ENCODE data around the gene EAF2.
"Not testable (repeated sequence)": the region's sequence is repeated elsewhere in the genome, so short reads cannot be mapped to it uniquely, and the experiment has no call there.

EAF2 gene

DNA sequence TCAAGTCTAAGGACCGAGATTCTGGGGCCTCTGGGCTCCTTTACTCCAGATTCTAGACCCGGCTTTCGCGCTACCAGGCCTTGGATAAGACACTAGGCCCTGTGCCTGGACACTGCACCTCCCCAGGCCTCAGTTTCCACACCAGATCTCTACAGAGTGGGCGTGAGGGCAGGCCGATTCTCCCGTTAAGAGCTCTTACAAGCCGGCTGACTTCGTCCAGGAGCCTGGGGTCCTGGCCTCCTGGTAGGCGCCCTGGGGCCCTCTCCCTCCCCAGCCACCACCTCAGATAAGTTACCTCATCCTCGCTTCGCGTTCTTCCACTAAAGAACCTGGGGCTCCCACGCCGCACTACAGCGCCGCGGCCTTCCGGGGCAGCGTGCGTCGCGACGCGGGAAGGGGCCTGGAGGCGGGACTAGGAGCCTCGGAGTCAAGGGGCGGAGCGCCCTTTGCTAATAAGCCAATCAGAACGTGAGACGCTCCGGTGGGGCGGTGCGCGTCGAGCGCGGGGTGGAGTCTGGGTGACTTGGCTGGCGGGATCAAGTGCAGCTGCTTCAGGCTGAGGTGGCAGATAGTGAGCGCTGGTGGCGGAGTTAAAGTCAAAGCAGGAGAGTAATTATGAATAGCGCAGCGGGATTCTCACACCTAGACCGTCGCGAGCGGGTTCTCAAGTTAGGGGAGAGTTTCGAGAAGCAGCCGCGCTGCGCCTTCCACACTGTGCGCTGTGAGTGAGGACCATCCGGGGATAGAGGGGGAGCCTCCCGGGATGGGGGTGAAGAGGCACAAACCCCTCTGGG is at the start of gene EAF2, which contains the start of gene IQCB1:
Gene EAF2 (plus strand): TSS at position 539 of the 794 bp plus-strand sequence. CDS start 77 bp downstream, at position 616.
Gene IQCB1 (minus strand): TSS at position 390 of the 794 bp plus-strand sequence. CDS start 6,100 bp downstream, outside the sequence.
- peak; percentile 97 for FAIRE-seq

DNA sequence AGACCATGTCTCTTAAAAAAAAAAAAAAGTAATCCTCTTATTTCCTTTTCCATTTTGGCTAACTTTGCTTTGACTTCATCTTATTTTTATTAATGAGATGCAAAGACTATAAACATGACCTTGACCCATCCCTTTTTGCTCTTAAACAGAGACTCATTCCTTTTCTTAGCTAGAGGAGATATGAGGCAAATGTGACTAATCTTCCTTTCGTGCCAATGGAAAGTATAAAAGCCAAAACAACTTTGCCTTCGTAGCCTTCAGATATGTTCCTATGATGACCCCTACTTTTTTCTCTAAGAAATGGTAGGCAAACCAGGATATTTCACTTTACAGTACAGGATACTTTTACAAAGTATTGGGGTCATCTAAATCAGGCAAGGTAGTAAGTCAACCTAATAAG is 48.5 kb upstream of the EAF2 start:
- no peak for FAIRE-seq

- FAIRE-seq: no peak
Measured at GRCh38 chr3:121793078-121793477, 41.9 kb upstream of the EAF2 start.

- FAIRE-seq: no peak
Measured at GRCh38 chr3:121794264-121794983, 40.6 kb upstream of the EAF2 start.

DNA sequence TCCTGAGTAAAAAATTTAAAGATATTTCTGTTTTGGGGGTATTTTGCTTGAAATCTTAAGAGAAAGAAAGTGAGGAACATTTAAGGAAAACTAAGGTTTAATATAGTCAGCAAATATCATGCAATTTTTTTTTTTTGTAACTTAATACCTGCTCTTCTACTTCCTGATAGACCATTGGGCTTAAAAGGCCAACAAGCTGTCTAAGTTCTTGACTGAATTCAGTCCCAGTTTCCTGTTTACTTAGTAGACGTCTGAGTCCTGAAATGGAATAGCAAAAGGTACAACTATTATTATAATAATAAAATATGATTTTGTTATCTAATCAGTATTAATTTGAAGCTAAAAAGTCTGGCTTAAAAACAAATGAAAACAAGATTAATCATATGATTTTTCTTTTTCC is 38.0 kb upstream of the EAF2 start:
- no peak for FAIRE-seq

DNA sequence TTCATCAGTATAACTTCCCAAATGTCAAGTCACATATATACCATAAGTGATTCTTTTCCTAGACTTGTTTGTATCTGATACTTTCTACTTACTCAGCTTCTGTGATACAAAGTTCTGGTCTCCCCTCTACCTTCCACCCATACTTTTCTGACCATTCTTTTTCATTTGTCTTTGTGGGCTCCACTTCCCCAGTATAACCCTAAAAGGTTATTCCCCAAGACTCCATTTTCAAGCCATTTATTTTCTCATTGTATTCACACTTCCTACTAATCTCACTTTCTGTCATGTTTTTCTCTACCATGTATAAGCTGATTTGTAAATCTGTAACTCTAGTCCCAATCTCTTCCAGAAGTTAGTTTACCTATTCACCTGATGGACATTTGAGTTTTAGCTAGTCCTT is 34.1 kb upstream of the EAF2 start:
- no peak for FAIRE-seq

DNA sequence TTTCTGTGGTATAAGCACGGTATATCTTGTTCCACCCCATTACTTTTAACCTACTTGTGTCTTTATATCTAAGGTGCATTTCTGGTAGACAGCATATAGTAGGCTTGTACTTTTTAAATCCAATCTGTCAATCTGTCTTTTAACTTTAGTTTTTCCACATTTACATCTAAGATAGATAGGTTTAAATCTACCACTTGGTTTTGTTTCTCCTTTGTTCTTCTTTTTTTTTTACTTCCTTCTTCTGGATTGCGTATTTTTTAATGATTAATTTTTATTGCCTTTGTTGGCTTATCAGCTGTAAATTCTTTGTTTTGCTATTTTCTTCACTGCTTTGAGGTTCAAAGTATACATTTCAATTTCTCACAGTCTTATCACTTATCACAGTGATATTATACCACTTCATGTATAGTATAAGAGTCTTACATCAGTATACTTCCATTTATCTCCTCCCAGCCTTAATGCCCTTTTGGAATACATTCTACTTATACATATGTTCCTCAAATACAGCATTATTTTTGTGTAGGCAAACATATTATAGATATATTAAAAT is 31.2 kb upstream of the EAF2 start:
- FAIRE-seq: no peak

GRCh38 chr3:121809249-121809648 is 25.8 kb upstream of the EAF2 start:
- FAIRE-seq: no peak

DNA sequence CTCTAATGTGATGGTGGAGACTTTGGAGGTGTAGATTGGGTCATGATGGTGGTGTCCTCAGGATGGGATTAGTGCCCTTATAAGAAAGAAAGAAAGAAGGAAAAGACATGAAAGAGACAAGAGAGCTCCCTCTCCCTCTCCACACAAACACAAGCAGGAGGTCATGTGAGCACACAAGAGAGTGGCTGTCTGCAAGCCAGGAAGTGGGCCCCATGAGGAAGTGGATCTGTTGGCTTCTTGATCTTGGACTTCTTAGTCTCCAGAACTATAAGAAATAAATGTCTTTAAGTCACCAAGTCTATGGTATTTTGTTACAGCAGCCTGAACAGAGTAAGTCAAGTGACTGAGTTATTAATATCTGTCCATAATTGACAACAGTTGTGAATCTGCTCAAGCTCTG is 17.3 kb upstream of the EAF2 start:
- no peak for FAIRE-seq

GRCh38 chr3:121818578-121818977 is 16.4 kb upstream of the EAF2 start:
- FAIRE-seq: no peak

DNA sequence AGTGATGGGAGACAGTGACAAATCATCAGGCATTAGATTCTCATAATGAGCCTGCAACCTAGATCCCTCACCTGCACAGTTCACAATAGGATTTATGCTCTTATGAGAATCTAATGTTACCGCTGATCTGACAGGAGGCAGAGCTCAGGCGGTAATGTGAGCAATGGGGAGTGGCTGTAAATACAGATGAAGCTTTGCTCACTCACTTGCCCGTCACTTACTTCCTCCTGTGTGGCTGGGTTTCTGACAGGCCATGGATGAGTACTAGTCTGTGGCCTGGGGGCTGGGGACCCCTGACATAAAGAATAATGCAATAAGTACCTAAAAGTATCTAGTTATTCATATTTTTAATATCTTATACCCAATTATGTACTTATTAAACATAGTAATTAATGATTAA is 15.8 kb upstream of the EAF2 start:
- FAIRE-seq: no peak

DNA sequence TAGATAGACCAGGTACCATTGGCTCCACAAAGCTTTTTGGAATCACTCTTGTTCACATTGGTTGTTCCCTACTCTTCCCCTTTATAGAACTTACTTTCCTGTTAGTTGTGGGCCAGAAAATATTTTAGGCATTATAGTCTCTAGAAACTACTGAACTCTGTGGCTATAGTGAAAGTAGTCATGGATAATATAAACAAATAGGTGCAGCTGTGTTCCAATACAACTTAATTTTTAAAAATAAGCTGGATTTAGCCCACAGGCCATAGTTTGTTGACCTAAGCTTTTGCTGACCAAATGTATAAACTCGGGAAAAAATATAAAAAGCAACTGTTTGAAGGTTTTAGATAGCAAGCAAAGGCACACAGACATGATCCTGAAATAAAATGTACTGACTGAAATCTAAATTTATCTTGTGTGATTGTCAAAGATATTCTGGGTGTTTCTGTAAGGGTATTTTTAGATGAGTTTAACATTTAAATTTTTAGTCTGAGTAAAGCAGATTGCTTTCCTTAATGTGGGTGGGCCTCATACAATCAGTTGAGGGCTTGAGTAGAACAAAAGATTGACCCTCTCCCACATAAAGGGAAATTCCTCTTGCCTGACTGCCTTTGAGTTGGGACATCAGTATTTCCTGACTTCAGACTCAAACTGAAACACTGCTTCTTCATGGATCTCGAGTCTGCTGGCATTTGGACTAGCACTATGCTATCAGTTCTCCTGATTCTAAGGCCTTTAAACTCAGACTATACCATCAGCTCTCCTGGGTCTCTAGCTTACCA is 13.4 kb upstream of the EAF2 start:
- no peak for FAIRE-seq

- no peak for FAIRE-seq
Measured at GRCh38 chr3:121822973-121823372, 12.0 kb upstream of the EAF2 start.

- no peak for FAIRE-seq
Measured at GRCh38 chr3:121834157-121834670, 795 bp upstream of the EAF2 start.

- FAIRE-seq: no peak
Measured at GRCh38 chr3:121835465-121835801, 424 bp downstream of the EAF2 start.

DNA sequence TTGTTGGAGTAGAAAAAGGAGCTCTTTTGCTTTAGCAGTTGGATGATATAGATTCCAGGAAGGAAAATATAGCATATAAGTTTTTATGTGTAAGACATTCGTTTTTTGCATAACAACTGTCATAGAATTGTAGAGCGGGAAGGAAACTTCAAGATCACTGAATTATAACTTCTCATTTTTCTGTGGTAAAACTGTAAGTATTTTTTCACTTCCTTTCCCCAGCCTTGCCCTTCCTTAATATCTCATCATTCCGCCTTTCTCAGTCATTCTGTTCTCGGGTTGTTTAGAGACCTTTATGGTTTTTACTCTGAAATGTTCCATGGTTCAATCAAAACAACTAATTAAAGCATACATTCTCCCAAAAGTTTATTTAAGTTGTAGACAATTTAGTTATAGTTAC is 1.1 kb downstream of the EAF2 start:
- no peak for FAIRE-seq

GRCh38 chr3:121836481-121836880 is 1.5 kb downstream of the EAF2 start:
- no peak for FAIRE-seq

DNA sequence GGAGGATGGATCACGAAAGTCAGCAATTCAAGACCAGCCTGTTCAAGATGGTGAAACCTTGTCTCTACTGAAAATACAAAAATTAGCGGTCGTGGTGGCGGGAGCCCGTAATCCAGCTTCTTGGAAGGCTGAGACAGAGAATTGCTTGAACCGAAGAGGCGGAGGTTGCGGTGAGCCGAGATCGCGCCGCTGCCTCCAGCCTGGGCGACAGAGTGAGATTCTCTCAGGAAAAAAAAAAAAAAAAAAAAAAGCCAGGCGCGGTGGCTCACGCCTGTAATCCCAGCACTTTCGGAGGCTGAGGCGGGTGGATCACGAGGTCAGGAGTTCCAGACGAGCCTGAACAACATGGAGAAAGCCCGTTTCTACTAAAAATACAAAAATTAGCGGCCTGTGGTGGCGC is 5.0 kb downstream of the EAF2 start:
- no peak for FAIRE-seq

DNA sequence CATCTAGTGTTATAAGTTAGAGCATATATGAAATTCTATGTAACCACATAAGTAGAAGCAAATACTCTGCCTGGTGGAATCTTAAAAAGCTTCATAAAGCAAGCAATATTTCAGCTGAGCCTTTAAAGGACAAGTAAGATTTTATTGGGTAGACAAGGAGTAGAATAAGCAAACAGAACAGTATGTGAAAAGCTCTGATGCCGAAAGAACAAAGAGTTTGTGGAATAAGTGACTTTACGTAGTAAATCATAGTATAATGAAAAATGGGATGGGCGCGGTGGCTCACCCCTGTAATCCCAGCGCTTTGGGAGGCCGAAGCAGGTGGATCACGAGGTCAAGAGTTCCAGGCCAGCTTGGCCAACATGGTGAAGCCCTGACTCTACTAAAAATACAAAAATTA is 9.9 kb downstream of the EAF2 start:
- no peak for FAIRE-seq

DNA sequence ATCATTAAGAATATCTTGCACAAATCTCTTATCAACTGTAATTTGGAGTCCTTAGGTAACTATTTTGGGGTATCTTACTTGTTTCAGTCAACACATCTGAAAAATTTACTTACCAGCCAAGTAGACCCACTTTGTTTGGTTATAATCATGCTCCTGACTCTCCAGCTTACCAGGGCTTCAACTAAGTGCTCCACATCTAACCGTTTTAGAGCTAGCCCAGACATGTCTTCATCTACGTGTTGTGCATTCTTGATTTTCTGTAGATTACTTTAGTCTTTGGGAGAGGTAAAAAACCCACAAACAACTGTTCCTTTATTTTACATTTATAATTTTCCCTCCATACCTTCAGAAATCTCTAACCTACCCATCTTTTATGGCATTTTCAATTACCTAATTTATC is 17.2 kb downstream of the EAF2 start:
- no peak for FAIRE-seq

- peak; percentile 17 for FAIRE-seq
Measured at GRCh38 chr3:121855555-121855954, 20.5 kb downstream of the EAF2 start.

DNA sequence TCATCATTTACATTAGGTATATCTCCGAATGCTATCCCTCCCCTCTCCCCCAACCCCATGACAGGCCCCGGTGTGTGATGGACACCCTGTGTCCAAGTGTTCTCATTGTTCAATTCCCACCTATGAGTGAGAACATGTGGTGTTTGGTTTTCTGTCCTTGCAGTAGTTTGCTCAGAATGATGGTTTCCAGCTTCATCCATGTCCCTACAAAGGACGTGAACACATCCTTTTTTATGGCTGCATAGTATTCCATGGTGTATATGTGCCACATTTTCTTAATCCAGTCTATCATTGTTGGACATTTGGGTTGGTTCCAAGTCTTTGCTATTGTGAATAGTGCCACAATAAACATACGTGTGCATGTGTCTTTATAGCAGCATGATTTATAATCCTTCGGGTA is 22.8 kb downstream of the EAF2 start:
- not testable (repeated sequence) for FAIRE-seq

- not testable (repeated sequence) for FAIRE-seq
Measured at GRCh38 chr3:121863247-121863646, 28.2 kb downstream of the EAF2 start.
